Measurements from ENCODE around the gene RAPGEF3. TPM values are rescaled to one million over a fixed set of nuclear protein-coding genes. Genes with fewer than 3 reads are reported as not detected.

The RAPGEF3 gene
- total and polyA plus RNA-seq, 2 experiments from 2014 or later, result 2.1 to 2.6 TPM

GRCh38 chr12:47732504-47732903 is 26.2 kb downstream of the RAPGEF3 start:
- H3K4me1 ChIP-seq (ENCODE audit: insufficient read depth), result peaks cover 17% of the 10 kb centered on the region
- H4K20me1 ChIP-seq (ENCODE audit: insufficient read depth, poor library complexity, severe bottlenecking), result no peaks in the 10 kb centered on the region
- H3K36me3 ChIP-seq (replicated peaks; ENCODE audit: insufficient read depth, low read depth), result no peaks in the 10 kb centered on the region
- TF ChIP-seq, protein P1, sequence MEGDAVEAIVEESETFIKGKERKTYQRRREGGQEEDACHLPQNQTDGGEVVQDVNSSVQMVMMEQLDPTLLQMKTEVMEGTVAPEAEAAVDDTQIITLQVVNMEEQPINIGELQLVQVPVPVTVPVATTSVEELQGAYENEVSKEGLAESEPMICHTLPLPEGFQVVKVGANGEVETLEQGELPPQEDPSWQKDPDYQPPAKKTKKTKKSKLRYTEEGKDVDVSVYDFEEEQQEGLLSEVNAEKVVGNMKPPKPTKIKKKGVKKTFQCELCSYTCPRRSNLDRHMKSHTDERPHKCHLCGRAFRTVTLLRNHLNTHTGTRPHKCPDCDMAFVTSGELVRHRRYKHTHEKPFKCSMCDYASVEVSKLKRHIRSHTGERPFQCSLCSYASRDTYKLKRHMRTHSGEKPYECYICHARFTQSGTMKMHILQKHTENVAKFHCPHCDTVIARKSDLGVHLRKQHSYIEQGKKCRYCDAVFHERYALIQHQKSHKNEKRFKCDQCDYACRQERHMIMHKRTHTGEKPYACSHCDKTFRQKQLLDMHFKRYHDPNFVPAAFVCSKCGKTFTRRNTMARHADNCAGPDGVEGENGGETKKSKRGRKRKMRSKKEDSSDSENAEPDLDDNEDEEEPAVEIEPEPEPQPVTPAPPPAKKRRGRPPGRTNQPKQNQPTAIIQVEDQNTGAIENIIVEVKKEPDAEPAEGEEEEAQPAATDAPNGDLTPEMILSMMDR (IDR thresholded peaks at IDR 0.05; ENCODE audit: poor library complexity), result no peak
- TF ChIP-seq EZH2phosphoT487 (IDR thresholded peaks at IDR 0.05; ENCODE audit: low read depth, severe bottlenecking, unreplicated experiment), result no peak
- no peak overlapping the region for H3K4me2 ChIP-seq
- H2AFZ ChIP-seq, result no peak overlapping the region
- H3K9me3 ChIP-seq (ENCODE audit: low read depth), result no peaks in the 10 kb centered on the region
- no peak for DNase-seq (ENCODE audit: low spot score)
- WGBS (ENCODE audit: low lambda C conversion rate, missing lambda C conversion rate), result 87% methylated on average over 2 of the region's 2 CpGs
- H3K79me2 ChIP-seq, result no peaks in the 10 kb centered on the region
- H3K4me3 ChIP-seq, result no peak overlapping the region
- H3K9me2 ChIP-seq (replicated peaks; ENCODE audit: insufficient read depth), result no peaks in the 10 kb centered on the region
- no peak overlapping the region for H3K27ac ChIP-seq
- no peaks in the 10 kb centered on the region for H3K27me3 ChIP-seq

DNA sequence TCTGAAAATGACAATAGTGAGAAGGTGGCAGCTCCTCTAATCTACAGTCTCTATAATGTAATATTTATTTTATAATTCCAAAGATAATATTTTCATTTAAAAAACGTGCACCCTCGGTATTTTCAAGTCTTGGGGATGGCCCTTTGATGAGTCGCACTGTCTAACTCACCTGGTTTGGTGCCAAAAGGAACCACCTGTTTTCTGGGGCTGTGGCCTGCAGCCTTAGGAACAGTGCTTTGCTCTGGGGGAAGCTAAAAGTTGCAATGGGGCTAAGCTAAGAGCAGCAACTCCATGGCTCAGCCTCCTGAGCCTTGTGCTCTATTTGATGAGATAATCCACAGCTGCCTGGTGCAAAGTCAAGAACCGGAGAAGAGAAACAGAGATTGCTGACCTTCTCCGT is 27.0 kb downstream of the RAPGEF3 start:
- Histone ChIP-seq H4K20me1 (ENCODE audit: insufficient read depth, poor library complexity, severe bottlenecking) (no peaks in the 10 kb centered on the region), H3K79me2 (no peaks in the 10 kb centered on the region), H3K27me3 (no peaks in the 10 kb centered on the region), H3K4me2 (no peak overlapping the region), H3K9me3 (ENCODE audit: low read depth) (no peaks in the 10 kb centered on the region), H2AFZ (no peak overlapping the region), H3K4me1 (ENCODE audit: insufficient read depth) (peaks cover 13% of the 10 kb centered on the region), H3K9me2 (replicated peaks; ENCODE audit: insufficient read depth) (no peaks in the 10 kb centered on the region), H3K36me3 (replicated peaks; ENCODE audit: insufficient read depth, low read depth) (no peaks in the 10 kb centered on the region), H3K27ac (no peak overlapping the region), H3K4me3 (no peak overlapping the region)
- 90% methylated on average over 4 of the region's 5 CpGs for WGBS (ENCODE audit: low lambda C conversion rate, missing lambda C conversion rate)
- no peak for DNase-seq (ENCODE audit: low spot score)
- TF ChIP-seq, protein P1 (IDR thresholded peaks at IDR 0.05; ENCODE audit: poor library complexity), result no peak
- TF ChIP-seq EZH2phosphoT487 (IDR thresholded peaks at IDR 0.05; ENCODE audit: low read depth, severe bottlenecking, unreplicated experiment) (no peak), EZH2 (IDR thresholded peaks at IDR 0.05; ENCODE audit: borderline replicate concordance) (no peak)

DNA sequence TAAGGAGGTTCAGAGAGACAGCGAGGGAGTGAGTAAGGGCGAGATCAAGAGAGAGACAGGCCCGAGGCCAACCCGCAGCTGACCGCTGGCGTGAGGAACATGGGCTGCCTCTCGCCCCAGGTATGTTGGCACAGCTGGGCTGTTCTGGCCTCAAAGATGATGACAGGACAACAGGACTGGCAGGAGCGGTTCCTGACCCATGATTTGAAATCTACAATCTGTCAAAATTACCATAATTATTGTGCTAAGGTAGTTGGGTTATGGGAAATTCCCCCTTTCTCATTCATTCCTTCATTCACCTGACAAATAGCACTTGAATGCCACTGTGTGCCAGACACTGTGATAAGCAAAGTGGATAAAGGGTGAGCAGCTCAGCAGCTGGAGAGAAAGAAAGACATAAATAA is 28.3 kb downstream of the RAPGEF3 start:
- H3K27me3 ChIP-seq, result no peaks in the 10 kb centered on the region
- peaks cover 8% of the 10 kb centered on the region for H3K4me1 ChIP-seq (ENCODE audit: insufficient read depth)
- H3K4me3 ChIP-seq, result no peak overlapping the region
- H3K9me3 ChIP-seq (ENCODE audit: low read depth), result no peaks in the 10 kb centered on the region
- no peak overlapping the region for H3K27ac ChIP-seq
- TF ChIP-seq EZH2phosphoT487 (IDR thresholded peaks at IDR 0.05; ENCODE audit: low read depth, severe bottlenecking, unreplicated experiment), result no peak
- TF ChIP-seq, protein P1 (IDR thresholded peaks at IDR 0.05; ENCODE audit: poor library complexity), result no peak
- TF ChIP-seq EZH2 (IDR thresholded peaks at IDR 0.05; ENCODE audit: borderline replicate concordance), result no peak
- H2AFZ ChIP-seq, result no peak overlapping the region
- WGBS (ENCODE audit: low lambda C conversion rate, missing lambda C conversion rate), result 91% methylated on average over 8 of the region's 8 CpGs
- no peaks in the 10 kb centered on the region for H4K20me1 ChIP-seq (ENCODE audit: insufficient read depth, poor library complexity, severe bottlenecking)
- DNase-seq (ENCODE audit: low spot score), result no peak
- no peaks in the 10 kb centered on the region for H3K9me2 ChIP-seq (replicated peaks; ENCODE audit: insufficient read depth)
- no peak overlapping the region for H3K4me2 ChIP-seq
- H3K79me2 ChIP-seq, result no peaks in the 10 kb centered on the region
- H3K36me3 ChIP-seq (replicated peaks; ENCODE audit: insufficient read depth, low read depth), result no peaks in the 10 kb centered on the region

GRCh38 chr12:47729233-47729632 is 29.4 kb downstream of the RAPGEF3 start:
- Histone ChIP-seq H3K27me3 (no peaks in the 10 kb centered on the region), H3K27ac (no peak overlapping the region), H3K4me2 (no peak overlapping the region), H3K79me2 (no peaks in the 10 kb centered on the region), H3K4me1 (ENCODE audit: insufficient read depth) (no peaks in the 10 kb centered on the region), H3K36me3 (replicated peaks; ENCODE audit: insufficient read depth, low read depth) (no peaks in the 10 kb centered on the region), H3K9me3 (ENCODE audit: low read depth) (no peaks in the 10 kb centered on the region), H3K4me3 (no peak overlapping the region), H3K9me2 (replicated peaks; ENCODE audit: insufficient read depth) (no peaks in the 10 kb centered on the region), H2AFZ (no peak overlapping the region), H4K20me1 (ENCODE audit: insufficient read depth, poor library complexity, severe bottlenecking) (no peaks in the 10 kb centered on the region)
- DNase-seq (ENCODE audit: low spot score), result no peak
- WGBS (ENCODE audit: low lambda C conversion rate, missing lambda C conversion rate), result 60% methylated on average over 3 of the region's 3 CpGs
- TF ChIP-seq EZH2phosphoT487 (IDR thresholded peaks at IDR 0.05; ENCODE audit: low read depth, severe bottlenecking, unreplicated experiment), result no peak
- no peak for TF ChIP-seq EZH2 (IDR thresholded peaks at IDR 0.05; ENCODE audit: borderline replicate concordance)
- TF ChIP-seq, protein P1 (IDR thresholded peaks at IDR 0.05; ENCODE audit: poor library complexity), result no peak
